Skeletal muscle satellite cell (primary cell): Measurements from ENCODE around the gene IDI1.
"Not testable (repeated sequence)": the region's sequence is repeated elsewhere in the genome, so short reads cannot be mapped to it uniquely, and the experiment has no call there.

ENCODE experiments used
- H3K27me3 ChIP-seq: 2 replicates; pipeline ENCODE4 v1.7.0; 2013; ENCODE audit warnings: low read length; ENCODE audit not compliant: control insufficient read depth, insufficient read depth
- H3K36me3 ChIP-seq: 2 replicates; pipeline ENCODE4 v1.7.0; 2013; ENCODE audit warnings: mild to moderate bottlenecking, control low read depth, low read length; ENCODE audit not compliant: insufficient read depth
- H3K4me1 ChIP-seq: 2 replicates; pipeline ENCODE4 v1.7.0; 2013; ENCODE audit warnings: low read length; ENCODE audit not compliant: control insufficient read depth, insufficient read depth
- H3K4me2 ChIP-seq: 2 replicates; pipeline ENCODE4 v1.7.0; 2013; ENCODE audit warnings: mild to moderate bottlenecking, low read length
- H3K4me3 ChIP-seq: 2 replicates; pipeline ENCODE4 v1.7.0; 2013; ENCODE audit warnings: low read length
- H3K9ac ChIP-seq: 2 replicates; pipeline ENCODE4 v1.7.0; 2013; ENCODE audit warnings: mild to moderate bottlenecking, low read depth, low read length, moderate library complexity
- H3K9me3 ChIP-seq: replicated peaks from 2 replicates; pipeline ENCODE4 v1.7.0; 2013; ENCODE audit warnings: mild to moderate bottlenecking, control low read depth, low read length

IDI1 gene

DNA sequence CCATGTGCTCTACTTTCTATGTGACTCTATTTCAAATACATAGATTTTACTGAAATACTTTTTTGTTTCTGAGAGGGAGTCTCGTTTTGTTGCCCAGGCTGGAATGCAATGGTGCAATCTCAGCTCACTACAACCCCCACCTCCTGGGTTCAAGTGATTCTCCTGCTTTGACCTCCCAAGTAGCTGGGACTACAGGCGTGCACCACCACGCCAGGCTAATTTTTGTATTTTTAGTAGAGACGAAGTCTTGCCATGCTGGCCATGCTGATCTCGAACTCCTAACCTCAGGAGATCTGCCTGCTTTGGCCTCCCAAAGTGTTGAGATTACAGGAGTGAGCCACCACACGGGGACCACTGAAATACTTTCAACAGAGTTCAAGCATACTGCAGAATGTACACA is 3.5 kb downstream of the IDI1 start:
- Histone ChIP-seq H3K9me3 (no peaks in the 10 kb centered on the region), H3K4me3 (no peak overlapping the region), H3K4me2 (peak overlapping the region; percentile 36), H3K9ac (no peak overlapping the region), H3K36me3 (peaks cover 30% of the 10 kb centered on the region), H3K4me1 (peaks cover 26% of the 10 kb centered on the region), H3K27me3 (no peaks in the 10 kb centered on the region)

DNA sequence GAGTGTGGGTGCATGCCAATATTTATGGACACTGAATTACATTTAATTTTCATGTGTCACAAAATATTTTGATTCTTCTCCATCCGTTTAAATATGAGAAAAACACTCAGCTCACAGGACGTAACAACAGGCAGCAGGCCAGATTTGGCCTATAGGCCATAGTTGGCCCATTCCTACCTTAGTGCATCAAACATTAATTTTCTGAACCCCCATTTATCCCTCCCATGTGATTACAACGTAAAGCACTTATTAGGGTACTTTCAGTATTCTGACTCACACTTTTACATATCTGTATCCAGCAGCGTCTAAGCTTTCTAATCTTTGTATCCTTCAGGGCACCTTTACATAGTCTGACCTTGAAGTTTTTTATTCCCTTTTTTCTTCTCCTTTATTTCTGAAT is 4.0 kb downstream of the IDI1 start:
- Histone ChIP-seq H3K4me2 (peak overlapping the region; percentile 36), H3K4me1 (peaks cover 24% of the 10 kb centered on the region), H3K9ac (peak overlapping the region; percentile 16), H3K9me3 (no peaks in the 10 kb centered on the region), H3K36me3 (peaks cover 34% of the 10 kb centered on the region), H3K27me3 (no peaks in the 10 kb centered on the region), H3K4me3 (no peak overlapping the region)

DNA sequence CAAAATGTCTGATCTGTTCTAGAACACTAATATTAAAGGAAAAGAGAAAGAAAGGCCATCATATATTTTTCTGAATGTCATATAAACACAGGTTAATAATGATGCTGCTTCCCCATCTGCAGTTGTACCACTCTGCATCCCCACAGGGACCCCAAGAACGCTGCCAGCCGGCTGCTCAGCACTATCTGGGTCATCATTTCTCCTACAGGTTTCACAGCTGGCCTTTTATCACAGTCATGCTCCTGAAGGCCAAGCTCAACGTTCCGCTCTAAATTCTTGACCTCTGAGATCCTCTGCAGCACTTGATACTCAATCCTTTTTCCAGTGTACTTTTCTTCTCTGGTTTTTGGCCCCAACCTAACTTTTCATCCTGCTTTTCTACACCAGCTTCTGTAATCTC is 4.8 kb downstream of the IDI1 start:
- H3K9ac ChIP-seq, result peak overlapping the region; percentile 16
- H3K4me3 ChIP-seq, result no peak overlapping the region
- peaks cover 39% of the 10 kb centered on the region for H3K36me3 ChIP-seq

DNA sequence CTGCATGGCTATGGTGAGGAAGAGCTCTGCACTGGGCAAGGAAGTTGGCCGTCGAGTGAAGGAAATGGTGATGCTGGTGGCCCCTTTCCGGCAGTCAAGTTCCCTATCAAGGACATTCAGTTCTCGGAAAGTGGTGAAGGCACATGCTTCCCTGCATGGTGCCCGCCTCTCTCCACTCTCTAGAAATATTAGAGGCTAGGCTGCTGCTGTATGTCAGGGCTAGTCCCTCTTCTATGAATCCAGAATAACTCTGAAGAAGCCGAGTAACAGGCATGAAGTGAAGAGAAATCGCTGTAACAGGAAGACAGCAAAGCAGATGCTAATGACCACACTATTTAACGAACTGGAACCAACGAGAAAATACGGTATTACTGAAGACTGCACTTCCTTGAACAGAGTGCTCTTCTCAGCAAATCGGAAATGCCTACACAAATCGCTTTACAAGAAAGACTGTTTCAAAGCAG is 5.4 kb downstream of the IDI1 start:
- no peaks in the 10 kb centered on the region for H3K27me3 ChIP-seq
- H3K9me3 ChIP-seq, result no peaks in the 10 kb centered on the region
- peaks cover 39% of the 10 kb centered on the region for H3K36me3 ChIP-seq
- no peak overlapping the region for H3K4me3 ChIP-seq
- peak overlapping the region; percentile 36 for H3K4me2 ChIP-seq
- H3K9ac ChIP-seq, result no peak overlapping the region
- H3K4me1 ChIP-seq, result peaks cover 24% of the 10 kb centered on the region

More for the DNA sequence above, 4.8 kb downstream of the IDI1 start:
- no peaks in the 10 kb centered on the region for H3K27me3 ChIP-seq
- peaks cover 24% of the 10 kb centered on the region for H3K4me1 ChIP-seq
- H3K4me2 ChIP-seq, result peak overlapping the region; percentile 36
- no peaks in the 10 kb centered on the region for H3K9me3 ChIP-seq

DNA sequence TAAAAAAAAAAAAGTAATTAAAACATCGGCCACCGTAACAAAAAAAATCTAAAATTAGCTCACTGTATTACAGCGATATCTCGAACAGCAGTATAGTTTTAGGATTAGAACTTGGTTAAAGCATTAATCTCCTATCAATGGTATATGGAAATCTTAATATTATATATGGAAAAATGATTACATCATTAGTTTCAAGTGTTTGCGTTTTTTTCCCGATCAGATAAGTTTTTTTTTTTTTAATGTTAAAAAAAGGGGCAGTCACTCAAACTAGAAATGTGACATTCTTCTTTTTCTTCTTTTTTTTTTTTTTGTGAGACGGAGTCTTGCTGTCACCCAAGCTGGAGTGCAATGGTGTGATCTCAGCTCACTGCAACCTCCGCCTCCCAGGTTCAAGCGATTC is 7.4 kb downstream of the IDI1 start:
- no peak overlapping the region for H3K4me3 ChIP-seq
- no peaks in the 10 kb centered on the region for H3K27me3 ChIP-seq
- peaks cover 57% of the 10 kb centered on the region for H3K36me3 ChIP-seq
- H3K4me1 ChIP-seq, result peaks cover 20% of the 10 kb centered on the region
- H3K9me3 ChIP-seq, result no peaks in the 10 kb centered on the region
- H3K9ac ChIP-seq, result no peak overlapping the region
- H3K4me2 ChIP-seq, result no peak overlapping the region

DNA sequence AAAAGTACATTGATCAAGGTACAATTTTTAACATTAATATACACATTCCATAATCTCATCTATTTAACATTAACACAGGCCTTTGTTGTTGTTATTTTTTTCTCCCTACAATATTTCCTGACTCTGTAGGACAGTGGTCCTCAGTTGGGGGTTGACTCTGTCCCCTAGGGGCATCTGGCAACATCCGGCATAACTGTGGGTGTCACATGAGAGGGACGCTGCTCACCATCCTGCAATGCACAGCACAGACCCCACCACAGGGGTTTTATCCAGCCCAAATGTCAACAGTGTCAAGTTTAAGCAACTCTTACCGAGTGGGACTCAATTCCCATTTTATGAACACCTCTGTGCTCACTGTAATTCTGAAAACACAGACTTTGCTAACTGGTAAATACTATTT is 8.8 kb downstream of the IDI1 start:
- Histone ChIP-seq H3K9ac (no peak overlapping the region), H3K9me3 (no peaks in the 10 kb centered on the region), H3K27me3 (no peaks in the 10 kb centered on the region), H3K4me1 (peaks cover 20% of the 10 kb centered on the region), H3K36me3 (peaks cover 58% of the 10 kb centered on the region), H3K4me2 (no peak overlapping the region), H3K4me3 (no peak overlapping the region)

DNA sequence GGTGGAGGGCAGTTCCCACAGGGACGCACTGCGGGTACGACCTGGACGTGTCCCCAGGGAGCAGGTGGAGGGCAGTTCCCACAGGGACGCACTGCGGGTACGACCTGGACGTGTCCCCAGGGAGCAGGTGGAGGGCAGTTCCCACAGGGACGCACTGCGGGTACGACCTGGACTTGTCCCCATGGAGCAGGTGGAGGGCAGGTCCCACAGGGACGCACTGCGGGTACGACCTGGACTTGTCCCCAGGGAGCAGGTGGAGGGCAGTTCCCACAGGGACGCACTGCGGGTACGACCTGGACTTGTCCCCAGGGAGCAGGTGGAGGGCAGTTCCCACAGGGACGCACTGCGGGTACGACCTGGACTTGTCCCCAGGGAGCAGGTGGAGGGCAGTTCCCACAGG is 10.2 kb downstream of the IDI1 start:
- H3K9me3 ChIP-seq, H3K4me2 ChIP-seq, H3K27me3 ChIP-seq, H3K4me3 ChIP-seq, H3K9ac ChIP-seq, H3K4me1 ChIP-seq: not testable (repeated sequence)
- H3K36me3 ChIP-seq, result peaks cover 55% of the 10 kb centered on the region

DNA sequence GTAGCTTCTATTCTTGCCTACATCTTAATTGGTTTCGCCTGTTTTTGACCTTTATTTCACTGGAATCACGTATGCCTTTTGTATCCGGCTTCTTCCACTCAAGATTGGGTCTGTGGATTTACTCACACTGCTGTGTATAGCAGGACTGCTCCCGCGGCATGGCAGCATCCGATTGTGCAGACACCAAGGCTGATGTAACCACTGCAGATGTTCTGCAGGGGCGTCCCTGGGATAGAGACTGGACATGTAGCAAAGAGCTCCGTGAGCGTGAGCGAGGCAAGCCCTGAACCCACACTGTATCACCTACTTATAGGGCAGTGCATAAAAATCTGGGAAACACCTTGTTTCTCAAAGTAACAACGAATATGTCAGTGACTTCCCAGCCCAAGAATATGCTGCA is 11.8 kb downstream of the IDI1 start:
- no peaks in the 10 kb centered on the region for H3K9me3 ChIP-seq
- no peaks in the 10 kb centered on the region for H3K27me3 ChIP-seq
- no peak overlapping the region for H3K9ac ChIP-seq
- no peak overlapping the region for H3K4me2 ChIP-seq
- H3K4me1 ChIP-seq, result no peaks in the 10 kb centered on the region
- no peak overlapping the region for H3K4me3 ChIP-seq
- H3K36me3 ChIP-seq, result peaks cover 39% of the 10 kb centered on the region

DNA sequence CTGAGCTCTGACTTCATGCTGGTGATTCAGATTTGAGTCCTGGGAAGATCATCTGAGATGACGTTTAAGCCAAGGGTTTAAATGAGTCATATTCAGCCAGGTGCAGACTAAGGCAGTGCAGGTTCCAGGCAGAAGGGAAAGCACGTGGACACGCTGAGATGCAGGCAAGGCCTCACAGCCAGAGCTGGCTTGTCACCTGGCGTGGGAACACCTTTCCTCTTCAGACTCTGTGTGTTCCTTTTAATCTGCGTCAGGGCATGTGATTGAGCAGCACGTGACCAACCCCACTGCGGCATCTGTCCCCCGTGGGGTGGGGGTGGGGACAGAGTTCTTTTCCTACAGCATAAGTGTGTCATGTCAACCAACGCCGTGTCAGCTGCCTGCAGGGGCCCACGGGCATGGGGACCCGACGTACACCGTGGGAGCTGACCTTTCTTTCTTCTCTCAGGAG is 12.6 kb downstream of the IDI1 start:
- Histone ChIP-seq H3K27me3 (no peaks in the 10 kb centered on the region), H3K9ac (no peak overlapping the region), H3K4me2 (no peak overlapping the region), H3K4me1 (no peaks in the 10 kb centered on the region), H3K36me3 (peaks cover 37% of the 10 kb centered on the region), H3K9me3 (no peaks in the 10 kb centered on the region), H3K4me3 (no peak overlapping the region)

DNA sequence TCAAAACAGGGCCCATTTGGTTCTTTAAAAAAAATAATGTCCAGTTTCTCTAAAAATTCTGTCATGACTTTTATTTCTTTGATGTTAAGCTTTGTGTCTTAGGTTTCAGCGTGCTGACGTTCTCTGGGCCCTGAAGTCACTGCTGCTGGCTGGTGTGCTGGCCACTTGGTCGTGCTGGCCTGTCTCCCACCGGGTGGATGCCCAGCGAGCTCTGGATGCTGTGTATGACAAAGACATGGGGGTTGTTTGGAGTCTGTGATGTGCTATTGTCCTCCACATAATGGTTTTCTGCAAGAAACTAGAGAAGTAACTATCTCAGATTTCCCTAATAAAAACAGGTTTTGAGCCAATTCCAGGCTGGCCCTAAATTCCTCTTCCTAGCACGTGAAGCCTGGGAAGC is 13.7 kb downstream of the IDI1 start:
- Histone ChIP-seq H3K4me3 (no peak overlapping the region), H3K9ac (no peak overlapping the region), H3K36me3 (peaks cover 26% of the 10 kb centered on the region), H3K27me3 (no peaks in the 10 kb centered on the region), H3K4me2 (no peak overlapping the region), H3K9me3 (no peaks in the 10 kb centered on the region), H3K4me1 (no peaks in the 10 kb centered on the region)

DNA sequence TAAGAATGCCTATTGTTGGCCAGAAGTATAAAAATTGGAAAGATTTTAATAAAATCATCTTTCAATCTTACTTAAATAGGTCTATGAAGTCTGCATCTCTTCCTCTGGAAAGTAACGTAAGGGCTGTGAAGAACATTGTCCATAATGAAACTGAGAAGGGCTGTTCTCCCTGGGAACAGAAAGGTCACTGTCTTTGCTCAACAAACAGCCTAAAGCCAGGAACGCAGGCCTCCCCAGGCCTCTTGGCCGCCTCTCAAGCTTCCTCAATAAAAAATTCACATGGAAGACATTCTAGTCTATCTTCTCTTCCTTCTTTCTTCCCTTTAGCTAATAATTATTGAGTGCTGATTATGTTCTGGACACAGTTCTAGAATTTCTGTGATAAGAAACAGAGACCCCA is 14.2 kb downstream of the IDI1 start:
- Histone ChIP-seq H3K4me2 (no peak overlapping the region), H3K4me1 (no peaks in the 10 kb centered on the region), H3K36me3 (peaks cover 23% of the 10 kb centered on the region), H3K4me3 (no peak overlapping the region), H3K9me3 (no peaks in the 10 kb centered on the region), H3K9ac (no peak overlapping the region), H3K27me3 (no peaks in the 10 kb centered on the region)

DNA sequence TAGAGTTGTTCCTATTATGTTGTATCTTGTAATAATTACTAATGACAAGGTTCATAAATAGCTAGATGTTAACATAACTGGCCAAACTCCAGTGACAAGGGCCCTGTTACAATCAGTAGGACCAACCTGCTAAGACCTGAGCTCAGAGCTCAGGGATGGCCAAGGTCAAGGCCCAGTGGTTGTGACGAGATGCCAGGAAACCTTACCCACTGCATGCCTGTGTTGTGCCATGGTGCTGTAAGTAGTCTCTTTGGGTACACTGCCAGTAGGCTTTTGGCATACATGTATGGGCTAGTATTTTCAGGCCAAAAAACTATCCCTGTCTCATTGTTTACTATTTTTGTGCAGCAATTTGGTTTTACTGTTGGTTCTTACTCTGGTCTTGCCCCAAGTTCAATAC is 15.3 kb downstream of the IDI1 start:
- no peak overlapping the region for H3K4me2 ChIP-seq
- no peak overlapping the region for H3K4me3 ChIP-seq
- H3K27me3 ChIP-seq, result no peaks in the 10 kb centered on the region
- no peak overlapping the region for H3K9ac ChIP-seq
- peaks cover 19% of the 10 kb centered on the region for H3K36me3 ChIP-seq
- H3K4me1 ChIP-seq, result no peaks in the 10 kb centered on the region
- no peaks in the 10 kb centered on the region for H3K9me3 ChIP-seq
